H9 (cell line): ENCODE results near the gene TSG101. TPM values are rescaled to one million over a fixed set of nuclear protein-coding genes. Genes with fewer than 3 reads are reported as not detected.

ENCODE experiments used
- DNase-seq: peaks from one replicate; pipeline ENCODE4 v3.0.0-alpha.2; 2017
- H2AFZ ChIP-seq: one replicate; pipeline ENCODE4 v1.6.1; 2013; ENCODE audit warnings: mild to moderate bottlenecking, low read length, control low read depth, moderate library complexity
- H2AK5ac ChIP-seq: 2 replicates; pipeline ENCODE4 v1.6.1; 2013; ENCODE audit warnings: low read length, control low read depth, mixed read lengths; ENCODE audit not compliant: insufficient read length
- H2BK120ac ChIP-seq: one replicate; pipeline ENCODE4 v1.6.1; 2013; ENCODE audit warnings: low read depth, mild to moderate bottlenecking, low read length, control low read depth, inconsistent platforms; ENCODE audit not compliant: poor library complexity, severe bottlenecking
- H2BK12ac ChIP-seq: 2 replicates; pipeline ENCODE4 v1.6.1; 2013; ENCODE audit warnings: low read length, control low read depth, mixed read lengths, low read depth; ENCODE audit not compliant: insufficient read length
- H2BK15ac ChIP-seq: 2 replicates; pipeline ENCODE4 v1.6.1; 2013; ENCODE audit warnings: low read depth, low read length, control low read depth
- H2BK20ac ChIP-seq: one replicate; pipeline ENCODE4 v1.6.1; 2013; ENCODE audit warnings: low read depth, mild to moderate bottlenecking, low read length, control low read depth, inconsistent platforms; ENCODE audit not compliant: poor library complexity, severe bottlenecking
- H2BK5ac ChIP-seq: 2 replicates; pipeline ENCODE4 v1.6.1; 2013; ENCODE audit warnings: low read length, control low read depth, mixed read lengths; ENCODE audit not compliant: insufficient read length
- H3K14ac ChIP-seq: 2 replicates; pipeline ENCODE4 v1.6.1; 2013; ENCODE audit warnings: low read length, control low read depth; ENCODE audit not compliant: insufficient read depth
- H3K18ac ChIP-seq: 2 replicates; pipeline ENCODE4 v1.6.1; 2013; ENCODE audit warnings: low read depth, mild to moderate bottlenecking, mixed read lengths, low read length, control low read depth; ENCODE audit not compliant: insufficient read length
- H3K23ac ChIP-seq: 2 replicates; pipeline ENCODE4 v1.6.1; 2013; ENCODE audit warnings: low read length, control low read depth, mixed read lengths, low read depth; ENCODE audit not compliant: insufficient read length
- H3K23me2 ChIP-seq: 2 replicates; pipeline ENCODE4 v1.6.1; 2013; ENCODE audit warnings: low read depth, mild to moderate bottlenecking, mixed read lengths, low read length, control low read depth; ENCODE audit not compliant: insufficient read length, poor library complexity, severe bottlenecking
- H3K27ac ChIP-seq: 2 replicates; pipeline ENCODE4 v1.5.1; 2013; ENCODE audit warnings: low read length, control low read depth, mixed read lengths, low read depth; ENCODE audit not compliant: insufficient read length
- H3K27me3 ChIP-seq: 2 replicates; pipeline ENCODE4 v1.6.1; 2013; ENCODE audit warnings: low read length, control low read depth, inconsistent platforms; ENCODE audit not compliant: insufficient read depth
- H3K4ac ChIP-seq: 2 replicates; pipeline ENCODE4 v1.6.1; 2013; ENCODE audit warnings: low read depth, mild to moderate bottlenecking, control low read depth, inconsistent platforms, low read length, moderate library complexity
- H3K4me1 ChIP-seq: 2 replicates; pipeline ENCODE4 v1.6.1; 2013; ENCODE audit warnings: low read length, control low read depth, inconsistent platforms; ENCODE audit not compliant: insufficient read depth
- H3K4me2 ChIP-seq: 2 replicates; pipeline ENCODE4 v1.6.1; 2013; ENCODE audit warnings: low read length, control low read depth, mixed read lengths; ENCODE audit not compliant: insufficient read length, insufficient read depth
- H3K56ac ChIP-seq: 2 replicates; pipeline ENCODE4 v1.6.1; 2013; ENCODE audit warnings: low read depth, mild to moderate bottlenecking, mixed read lengths, low read length, control low read depth; ENCODE audit not compliant: insufficient read length
- H3K79me1 ChIP-seq: 2 replicates; pipeline ENCODE4 v1.6.1; 2013; ENCODE audit warnings: low read depth, mild to moderate bottlenecking, moderate library complexity, low read length, control low read depth, inconsistent platforms; ENCODE audit not compliant: insufficient read depth, poor library complexity, severe bottlenecking
- H3K79me2 ChIP-seq: 2 replicates; pipeline ENCODE4 v1.6.1; 2013; ENCODE audit warnings: low read length, control low read depth, inconsistent platforms; ENCODE audit not compliant: insufficient read depth
- H3K9ac ChIP-seq: 2 replicates; pipeline ENCODE4 v1.6.1; 2013; ENCODE audit warnings: low read length, control low read depth, mixed read lengths; ENCODE audit not compliant: insufficient read length; ENCODE audit errors: extremely low read depth
- H3K9me3 ChIP-seq: one replicate; pipeline ENCODE4 v1.6.1; 2013; ENCODE audit warnings: low read depth, low read length, inconsistent platforms; ENCODE audit not compliant: control insufficient read depth
- H3T11ph ChIP-seq: one replicate; pipeline ENCODE4 v1.6.1; 2013; ENCODE audit warnings: mild to moderate bottlenecking, low read length, control low read depth, inconsistent platforms
- H4K20me1 ChIP-seq: one replicate; pipeline ENCODE4 v1.6.1; 2013; ENCODE audit not compliant: control insufficient read depth, insufficient read length, insufficient read depth
- H4K5ac ChIP-seq: 2 replicates; pipeline ENCODE4 v1.6.1; 2013; ENCODE audit warnings: low read depth, mild to moderate bottlenecking, mixed read lengths, low read length, control low read depth; ENCODE audit not compliant: insufficient read length
- H4K8ac ChIP-seq: replicated peaks from 2 replicates; pipeline ENCODE4 v1.6.1; 2013; ENCODE audit warnings: low read length, control low read depth, mixed read lengths, low read depth; ENCODE audit not compliant: insufficient read length
- H4K91ac ChIP-seq: 2 replicates; pipeline ENCODE4 v1.6.1; 2013; ENCODE audit warnings: low read depth, mild to moderate bottlenecking, moderate library complexity, mixed read lengths, low read length, control low read depth; ENCODE audit not compliant: insufficient read length
- H3K27ac Mint-ChIP-seq, 3 experiments: 2 replicates in 2 of 3; 3 replicates in 1 of 3; pipeline ENCODE4 v1.8.0; 2020 to 2021; ENCODE audit warnings: mixed read lengths in 3 of 3, mild to moderate bottlenecking in 1 of 3, moderate library complexity in 1 of 3
- H3K27me3 Mint-ChIP-seq: 2 replicates; pipeline ENCODE4 v1.8.0; 2021; ENCODE audit warnings: low read depth, mild to moderate bottlenecking, moderate library complexity, mixed read lengths
- H3K36me3 Mint-ChIP-seq, 3 experiments: 2 replicates in 2 of 3; 3 replicates in 1 of 3; pipeline ENCODE4 v1.8.0; 2020 to 2021; ENCODE audit warnings: low read depth in 3 of 3, mixed read lengths in 3 of 3; ENCODE audit not compliant: insufficient read depth in 1 of 3
- H3K4me1 Mint-ChIP-seq, 2 experiments: 2 replicates each; pipeline ENCODE4 v1.8.0; 2020; ENCODE audit warnings: mixed read lengths in 2 of 2
- H3K4me3 Mint-ChIP-seq, 2 experiments: 2 replicates in 1 of 2; 3 replicates in 1 of 2; pipeline ENCODE4 v1.8.0; 2020 to 2021; ENCODE audit warnings: mild to moderate bottlenecking in 2 of 2, mixed read lengths in 2 of 2, moderate library complexity in 1 of 2
- H3K9me3 Mint-ChIP-seq, 2 experiments: 2 replicates in 1 of 2; 3 replicates in 1 of 2; pipeline ENCODE4 v1.8.0; 2020; ENCODE audit warnings: mild to moderate bottlenecking in 2 of 2, mixed read lengths in 2 of 2, moderate library complexity in 1 of 2
- WGBS: extraction: QIAGEN DNeasy Blood & Tissue Kit; methylation state at CpG from one replicate; pipeline ENCODE4 v1.1.7; 2013; ENCODE audit warnings: missing lambda C conversion rate, low lambda C conversion rate, mixed read lengths; ENCODE audit not compliant: insufficient read length; ENCODE audit errors: extremely low coverage; 5-methylcytosine and 5-hydroxymethylcytosine counted together
- total RNA-seq: library from RNA; stranded (reverse); gene quantifications from 2 replicates; pipeline ENCODE4 v1.2.1, GENCODE V29; 2021
- TF ChIP-seq, protein P1 (sequence below): fragments of 200-600 bp; sonication (generic); conservative IDR thresholded peaks from 3 replicates; pipeline ENCODE4 v1.8.0; 2021; ENCODE audit warnings: antibody characterized with exemption, mild to moderate bottlenecking

Gene TSG101
- total RNA-seq, 1 experiment from 2014 or later: 50.3 TPM

DNA sequence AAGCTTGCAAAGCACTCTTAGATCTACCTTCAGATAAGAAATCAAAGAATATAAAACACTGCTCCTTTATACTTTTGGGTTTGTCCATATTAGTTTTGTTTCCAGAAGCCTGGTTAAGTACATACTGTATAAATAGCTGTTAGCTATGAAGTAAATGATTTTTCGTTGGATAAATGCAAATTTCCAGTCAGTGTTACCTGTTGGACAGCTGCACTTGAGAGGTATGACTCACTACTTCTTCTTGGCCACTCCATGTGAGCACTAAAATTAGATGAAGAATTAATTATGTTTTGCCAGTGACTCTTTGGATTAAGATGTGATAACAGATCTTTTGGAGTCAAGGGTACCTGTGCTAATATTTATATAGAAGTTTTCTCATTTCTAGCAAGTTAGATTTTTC, 9.5 kb upstream of the TSG101 start:
- H3K36me3 Mint-ChIP-seq: peaks cover 0 to 2% (median 0%) of the 10 kb centered on the region in 3 experiments; a peak in 2 of 7 replicates
- Histone ChIP-seq H3K4me2 (no peak overlapping the region), H4K91ac (no peak overlapping the region), H3K23me2 (no peaks in the 10 kb centered on the region), H3K4me1 (no peaks in the 10 kb centered on the region), H3K79me2 (no peaks in the 10 kb centered on the region), H3K27ac (no peak overlapping the region), H3K27me3 (no peaks in the 10 kb centered on the region), H2AFZ (no peak overlapping the region), H3K14ac (no peak overlapping the region), H3K18ac (no peak overlapping the region), H3K4ac (no peak overlapping the region), H2AK5ac (no peak overlapping the region), H2BK15ac (no peak overlapping the region), H4K8ac (no peak overlapping the region), H4K20me1 (no peaks in the 10 kb centered on the region), H2BK12ac (no peak overlapping the region), H3K56ac (no peak overlapping the region), H3K79me1 (no peaks in the 10 kb centered on the region), H4K5ac (no peak overlapping the region), H3K9me3 (no peaks in the 10 kb centered on the region), H3T11ph (no peak overlapping the region), H2BK5ac (no peak overlapping the region), H2BK20ac (no peak overlapping the region), H3K9ac (no peak overlapping the region), H3K23ac (no peak overlapping the region), H2BK120ac (no peak overlapping the region)
- TF ChIP-seq, protein P1, sequence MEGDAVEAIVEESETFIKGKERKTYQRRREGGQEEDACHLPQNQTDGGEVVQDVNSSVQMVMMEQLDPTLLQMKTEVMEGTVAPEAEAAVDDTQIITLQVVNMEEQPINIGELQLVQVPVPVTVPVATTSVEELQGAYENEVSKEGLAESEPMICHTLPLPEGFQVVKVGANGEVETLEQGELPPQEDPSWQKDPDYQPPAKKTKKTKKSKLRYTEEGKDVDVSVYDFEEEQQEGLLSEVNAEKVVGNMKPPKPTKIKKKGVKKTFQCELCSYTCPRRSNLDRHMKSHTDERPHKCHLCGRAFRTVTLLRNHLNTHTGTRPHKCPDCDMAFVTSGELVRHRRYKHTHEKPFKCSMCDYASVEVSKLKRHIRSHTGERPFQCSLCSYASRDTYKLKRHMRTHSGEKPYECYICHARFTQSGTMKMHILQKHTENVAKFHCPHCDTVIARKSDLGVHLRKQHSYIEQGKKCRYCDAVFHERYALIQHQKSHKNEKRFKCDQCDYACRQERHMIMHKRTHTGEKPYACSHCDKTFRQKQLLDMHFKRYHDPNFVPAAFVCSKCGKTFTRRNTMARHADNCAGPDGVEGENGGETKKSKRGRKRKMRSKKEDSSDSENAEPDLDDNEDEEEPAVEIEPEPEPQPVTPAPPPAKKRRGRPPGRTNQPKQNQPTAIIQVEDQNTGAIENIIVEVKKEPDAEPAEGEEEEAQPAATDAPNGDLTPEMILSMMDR: no peak
- DNase-seq: no peak
- H3K9me3 Mint-ChIP-seq: no peaks in the 10 kb centered on the region
- no peak overlapping the region for H3K4me3 Mint-ChIP-seq
- no peaks in the 10 kb centered on the region for H3K27me3 Mint-ChIP-seq
- WGBS: no CpG with 5 or more reads among the region's 1 CpG
- no peak overlapping the region for H3K27ac Mint-ChIP-seq
- no peaks in the 10 kb centered on the region for H3K4me1 Mint-ChIP-seq
